ENCODE measurements around the gene API5.
A peak's percentile ranks its signal among the peaks of the same experiment; 100 is the strongest.

The API5 gene

GRCh38 chr11:43282607-43283440 lies 29.0 kb upstream of the API5 start:
- no peak overlapping the region for H3K4me2 ChIP-seq (ENCODE audit: low read length)

GRCh38 chr11:43285826-43286225 lies 26.0 kb upstream of the API5 start:
- H3K4me1 ChIP-seq (ENCODE audit: insufficient read depth, low read length, severe bottlenecking): no peaks in the 10 kb centered on the region
- H3K9me2 ChIP-seq (ENCODE audit: low read depth, low read length): no peaks in the 10 kb centered on the region
- no peaks in the 10 kb centered on the region for H3K36me3 ChIP-seq (ENCODE audit: insufficient read depth, low read length)
- no peaks in the 10 kb centered on the region for H4K20me1 ChIP-seq (ENCODE audit: insufficient read depth, low read length)
- no peaks in the 10 kb centered on the region for H3K9me3 ChIP-seq (ENCODE audit: low read length)
- H3F3A ChIP-seq (ENCODE audit: insufficient read depth, low read length): no peaks in the 10 kb centered on the region
- no peak overlapping the region for H3K9ac ChIP-seq (ENCODE audit: low read length)
- TF ChIP-seq CTCF (IDR thresholded peaks at IDR 0.05; ENCODE audit: low read length) (no peak), EZH2 (IDR thresholded peaks at IDR 0.05; ENCODE audit: borderline replicate concordance, low read length) (no peak)
- H3K79me2 ChIP-seq (ENCODE audit: insufficient read depth, low read length): no peaks in the 10 kb centered on the region
- H2AFZ ChIP-seq (ENCODE audit: low read length): no peak overlapping the region
- H3K4me3 ChIP-seq (ENCODE audit: low read depth, low read length, poor library complexity, severe bottlenecking): no peak overlapping the region
- H3K4me2 ChIP-seq (ENCODE audit: low read length): no peak overlapping the region
- H3K27me3 ChIP-seq (ENCODE audit: insufficient read depth, low read length): no peaks in the 10 kb centered on the region
- H3K27ac ChIP-seq (ENCODE audit: low read depth, low read length, poor library complexity, severe bottlenecking): no peak overlapping the region

More at GRCh38 chr11:43282607-43283440, 29.0 kb upstream of the API5 start:
- Histone ChIP-seq H3K9ac (ENCODE audit: low read length) (no peak overlapping the region), H3K9me2 (ENCODE audit: low read depth, low read length) (no peaks in the 10 kb centered on the region), H4K20me1 (ENCODE audit: insufficient read depth, low read length) (no peaks in the 10 kb centered on the region), H3K27me3 (ENCODE audit: insufficient read depth, low read length) (no peaks in the 10 kb centered on the region; the same call in 1 of the 2 replicates), H3K9me3 (ENCODE audit: low read length) (no peaks in the 10 kb centered on the region), H3K36me3 (ENCODE audit: insufficient read depth, low read length) (no peaks in the 10 kb centered on the region), H2AFZ (ENCODE audit: low read length) (no peak overlapping the region), H3K27ac (ENCODE audit: low read depth, low read length, poor library complexity, severe bottlenecking) (no peak overlapping the region), H3F3A (ENCODE audit: insufficient read depth, low read length) (no peaks in the 10 kb centered on the region), H3K4me1 (ENCODE audit: insufficient read depth, low read length, severe bottlenecking) (no peaks in the 10 kb centered on the region), H3K79me2 (ENCODE audit: insufficient read depth, low read length) (no peaks in the 10 kb centered on the region), H3K4me3 (ENCODE audit: low read depth, low read length, poor library complexity, severe bottlenecking) (no peak overlapping the region)
- TF ChIP-seq CTCF (IDR thresholded peaks at IDR 0.05; ENCODE audit: low read length) (peak; percentile 90), EZH2 (IDR thresholded peaks at IDR 0.05; ENCODE audit: borderline replicate concordance, low read length) (no peak)

GRCh38 chr11:43289368-43289767 lies 22.4 kb upstream of the API5 start:
- no peaks in the 10 kb centered on the region for H3K4me1 ChIP-seq (ENCODE audit: insufficient read depth, low read length, severe bottlenecking)
- no peaks in the 10 kb centered on the region for H3K27me3 ChIP-seq (ENCODE audit: insufficient read depth, low read length)
- no peaks in the 10 kb centered on the region for H3K79me2 ChIP-seq (ENCODE audit: insufficient read depth, low read length)
- no peak overlapping the region for H2AFZ ChIP-seq (ENCODE audit: low read length)
- H3K9me3 ChIP-seq (ENCODE audit: low read length): 0 out of 2 replicates have a peak, but pooled peaks cover 2% of the 10 kb centered on the region
- H3K9me2 ChIP-seq (ENCODE audit: low read depth, low read length): no peaks in the 10 kb centered on the region
- H3K9ac ChIP-seq (ENCODE audit: low read length): no peak overlapping the region
- no peaks in the 10 kb centered on the region for H3F3A ChIP-seq (ENCODE audit: insufficient read depth, low read length)
- H3K4me2 ChIP-seq (ENCODE audit: low read length): no peak overlapping the region
- no peaks in the 10 kb centered on the region for H4K20me1 ChIP-seq (ENCODE audit: insufficient read depth, low read length)
- H3K27ac ChIP-seq (ENCODE audit: low read depth, low read length, poor library complexity, severe bottlenecking): no peak overlapping the region
- no peak for TF ChIP-seq CTCF (IDR thresholded peaks at IDR 0.05; ENCODE audit: low read length)
- TF ChIP-seq EZH2 (IDR thresholded peaks at IDR 0.05; ENCODE audit: borderline replicate concordance, low read length): no peak
- no peak overlapping the region for H3K4me3 ChIP-seq (ENCODE audit: low read depth, low read length, poor library complexity, severe bottlenecking)
- H3K36me3 ChIP-seq (ENCODE audit: insufficient read depth, low read length): no peaks in the 10 kb centered on the region
